AG04449 (cell line): ENCODE measurements around the gene PPA2.

Source experiments
- CTCF ChIA-PET: fragments of 350-600 bp; formaldehyde crosslinking; extraction: SDS; loops from one replicate; lab custom pipeline; 2021; ENCODE audit warnings: antibody characterized with exemption; lab: Yijun Ruan, JAX
- POLR2A ChIA-PET: fragments of 400-600, 350-600 bp; formaldehyde crosslinking; extraction: SDS; loops from one replicate; lab custom pipeline; 2020; ENCODE audit warnings: antibody characterized with exemption, inconsistent platforms; lab: Yijun Ruan, JAX
- DNase-seq: peaks from one replicate; pipeline ENCODE4 v3.0.0-alpha.2; 2010; ENCODE audit warnings: low read depth, low spot score
- H3K4me3 ChIP-seq: 2 replicates; pipeline ENCODE4 v1.5.1; 2011; ENCODE audit warnings: low read depth, mild to moderate bottlenecking, control low read depth, low read length
- TF ChIP-seq, protein P1 (sequence below): IDR thresholded peaks from one replicate; pipeline ENCODE4 v1.5.1; 2011; ENCODE audit warnings: mild to moderate bottlenecking, moderate library complexity, low read length, control low read depth, inconsistent platforms; ENCODE audit not compliant: insufficient read depth; ENCODE audit errors: missing control alignments

The PPA2 gene

DNA sequence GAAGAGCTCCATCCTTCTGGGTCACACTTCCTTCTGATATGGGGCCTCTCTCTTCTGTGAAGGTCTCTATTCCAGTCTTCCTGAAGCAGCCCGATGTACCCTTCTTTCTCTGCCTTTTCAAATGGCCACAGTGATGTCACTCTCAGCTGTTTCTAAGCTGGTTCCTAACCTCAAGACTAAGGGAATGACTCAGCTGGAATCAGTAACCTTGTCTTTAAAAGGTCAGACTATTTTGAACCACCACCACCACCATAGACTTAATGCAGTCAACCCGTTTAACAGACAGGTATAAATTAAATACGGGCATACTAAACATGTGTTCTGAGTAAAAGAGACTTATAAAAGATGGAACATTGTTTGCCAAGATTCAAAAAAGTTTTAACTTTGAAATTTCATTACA lies 121.0 kb downstream of the PPA2 start:
- CTCF ChIA-PET: no interaction called here
- POLR2A ChIA-PET: no interaction called here
- no peak for DNase-seq
- H3K4me3 ChIP-seq: no peak overlapping the region
- TF ChIP-seq, protein P1, sequence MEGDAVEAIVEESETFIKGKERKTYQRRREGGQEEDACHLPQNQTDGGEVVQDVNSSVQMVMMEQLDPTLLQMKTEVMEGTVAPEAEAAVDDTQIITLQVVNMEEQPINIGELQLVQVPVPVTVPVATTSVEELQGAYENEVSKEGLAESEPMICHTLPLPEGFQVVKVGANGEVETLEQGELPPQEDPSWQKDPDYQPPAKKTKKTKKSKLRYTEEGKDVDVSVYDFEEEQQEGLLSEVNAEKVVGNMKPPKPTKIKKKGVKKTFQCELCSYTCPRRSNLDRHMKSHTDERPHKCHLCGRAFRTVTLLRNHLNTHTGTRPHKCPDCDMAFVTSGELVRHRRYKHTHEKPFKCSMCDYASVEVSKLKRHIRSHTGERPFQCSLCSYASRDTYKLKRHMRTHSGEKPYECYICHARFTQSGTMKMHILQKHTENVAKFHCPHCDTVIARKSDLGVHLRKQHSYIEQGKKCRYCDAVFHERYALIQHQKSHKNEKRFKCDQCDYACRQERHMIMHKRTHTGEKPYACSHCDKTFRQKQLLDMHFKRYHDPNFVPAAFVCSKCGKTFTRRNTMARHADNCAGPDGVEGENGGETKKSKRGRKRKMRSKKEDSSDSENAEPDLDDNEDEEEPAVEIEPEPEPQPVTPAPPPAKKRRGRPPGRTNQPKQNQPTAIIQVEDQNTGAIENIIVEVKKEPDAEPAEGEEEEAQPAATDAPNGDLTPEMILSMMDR: no peak

GRCh38 chr4:105351861-105352260 lies 122.0 kb downstream of the PPA2 start:
- H3K4me3 ChIP-seq: no peak overlapping the region
- TF ChIP-seq, protein P1: no peak
- CTCF ChIA-PET: no interaction called here
- no peak for DNase-seq
- POLR2A ChIA-PET: no interaction called here

DNA sequence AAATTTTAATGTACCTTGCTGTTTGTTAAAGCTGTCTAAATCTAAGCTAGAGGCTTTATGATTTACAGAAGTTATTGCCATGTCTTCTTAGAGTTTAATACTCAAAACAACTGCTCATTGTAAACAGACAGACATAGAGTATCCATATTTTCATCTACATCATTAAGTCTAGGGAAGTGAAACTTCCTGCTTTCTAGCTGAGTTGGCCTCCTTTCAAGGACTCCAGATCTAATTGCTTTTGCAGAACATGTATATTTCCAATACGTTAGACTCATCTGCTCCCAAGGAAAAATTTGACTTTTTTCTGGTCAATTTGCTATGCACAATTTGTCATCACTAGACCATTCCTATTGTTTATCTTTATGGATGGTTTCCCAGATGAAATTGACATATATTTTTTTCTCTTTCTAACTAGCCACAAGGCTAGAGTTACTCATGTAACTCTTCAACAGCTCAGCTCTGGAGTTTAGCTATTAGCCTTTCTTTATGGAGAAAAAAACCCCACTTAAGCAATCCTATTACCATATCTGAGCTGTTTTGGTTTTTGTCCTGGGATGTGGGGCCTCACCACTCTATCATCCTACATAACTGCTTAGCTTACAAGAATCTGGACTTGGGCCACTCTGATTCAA lies 122.9 kb downstream of the PPA2 start:
- H3K4me3 ChIP-seq: no peak overlapping the region
- TF ChIP-seq, protein P1: no peak
- peak; percentile 31 for DNase-seq
- CTCF ChIA-PET: no interaction called here
- POLR2A ChIA-PET: no interaction called here

GRCh38 chr4:105348719-105349118 lies 125.1 kb downstream of the PPA2 start:
- no peak overlapping the region for H3K4me3 ChIP-seq
- no peak for DNase-seq
- TF ChIP-seq, protein P1: no peak
- POLR2A ChIA-PET: no interaction called here
- CTCF ChIA-PET: interaction anchor here (1.7 kb wide), 1 partner anchor 10 kb away, joined by 4 read pairs; no protein-coding TSS in a partner anchor

DNA sequence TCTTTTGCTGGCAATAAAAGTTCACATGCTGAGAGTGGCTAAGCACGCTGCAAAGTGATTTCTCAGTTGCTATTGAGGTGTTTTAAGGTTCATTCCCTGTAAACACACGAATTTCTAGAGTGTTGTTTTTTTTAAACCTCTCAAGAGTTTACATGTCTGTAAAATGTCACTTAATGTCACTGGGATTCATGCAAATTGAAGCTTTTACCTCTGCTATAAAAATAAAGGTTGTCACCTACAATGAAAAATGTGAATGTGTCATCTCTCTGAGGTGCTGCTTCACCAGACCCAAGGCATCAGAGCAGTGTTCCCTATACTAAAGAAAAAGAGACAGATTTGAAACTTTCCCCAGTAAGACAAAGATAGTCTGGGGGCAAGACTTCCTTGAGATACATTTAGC lies 127.0 kb downstream of the PPA2 start:
- TF ChIP-seq, protein P1: no peak
- ChIA-PET POLR2A (no interaction called here), CTCF (no interaction called here)
- H3K4me3 ChIP-seq: no peak overlapping the region
- no peak for DNase-seq

GRCh38 chr4:105345838-105346237 lies 128.0 kb downstream of the PPA2 start:
- POLR2A ChIA-PET: no interaction called here
- CTCF ChIA-PET: no interaction called here
- TF ChIP-seq, protein P1: no peak
- DNase-seq: no peak
- H3K4me3 ChIP-seq: no peak overlapping the region
